Activated naive CD8-positive, alpha-beta T cell treated with anti-CD3 and anti-CD28 coated beads for 36 hours (primary cell): ENCODE measurements around the gene TAF11L13. TPM values are rescaled to one million over a fixed set of nuclear protein-coding genes. Genes with fewer than 3 reads are reported as not detected.
"Not testable (repeated sequence)": the region's sequence is repeated elsewhere in the genome, so short reads cannot be mapped to it uniquely, and the experiment has no call there.

Experiments
- DNase-seq: peaks from one replicate; pipeline ENCODE4 v3.0.0; 2021
- H3K27ac Mint-ChIP-seq: one replicate; pipeline ENCODE4 v1.8.0; 2022; ENCODE audit warnings: mild to moderate bottlenecking, moderate library complexity, mixed read lengths
- H3K27me3 Mint-ChIP-seq: one replicate; pipeline ENCODE4 v1.8.0; 2022; ENCODE audit warnings: mild to moderate bottlenecking, mixed read lengths
- H3K36me3 Mint-ChIP-seq: one replicate; pipeline ENCODE4 v1.8.0; 2021; ENCODE audit warnings: mild to moderate bottlenecking, mixed read lengths
- H3K4me1 Mint-ChIP-seq: one replicate; pipeline ENCODE4 v1.8.0; 2021; ENCODE audit warnings: mixed read lengths
- H3K4me3 Mint-ChIP-seq: one replicate; pipeline ENCODE4 v1.8.0; 2022; ENCODE audit warnings: mild to moderate bottlenecking, moderate library complexity, mixed read lengths
- H3K9me3 Mint-ChIP-seq: one replicate; pipeline ENCODE4 v1.8.0; 2022; ENCODE audit warnings: mixed read lengths
- total RNA-seq, 2 experiments: library from RNA; stranded (reverse); gene quantifications; one replicate each; pipeline ENCODE4 v1.2.3, GENCODE V29; 2021

The TAF11L13 gene
- not detected for total RNA-seq

GRCh38 chr5:17631788-17632187, at the start of gene TAF11L13:
TAF11L13 (plus strand) TSS chr5:17632088.
- not testable (repeated sequence) for H3K27me3 Mint-ChIP-seq, H3K9me3 Mint-ChIP-seq, H3K36me3 Mint-ChIP-seq, H3K4me3 Mint-ChIP-seq, DNase-seq, H3K4me1 Mint-ChIP-seq
- H3K27ac Mint-ChIP-seq: peak within 1 kb of the TSS; percentile 51

- H3K4me3 Mint-ChIP-seq, DNase-seq, H3K27me3 Mint-ChIP-seq, H3K36me3 Mint-ChIP-seq, H3K9me3 Mint-ChIP-seq, H3K4me1 Mint-ChIP-seq, H3K27ac Mint-ChIP-seq: not testable (repeated sequence)
Measured at GRCh38 chr5:17585658-17586057, 46.2 kb upstream of the TAF11L13 start, which contains the start of gene TAF11L7. TAF11L7 (minus strand) TSS chr5:17585758.

- H3K27ac Mint-ChIP-seq, H3K27me3 Mint-ChIP-seq, H3K36me3 Mint-ChIP-seq, DNase-seq, H3K4me1 Mint-ChIP-seq, H3K4me3 Mint-ChIP-seq, H3K9me3 Mint-ChIP-seq: not testable (repeated sequence)
Measured at GRCh38 chr5:17590860-17591259, 41.0 kb upstream of the TAF11L13 start, which contains the start of gene TAF11L8. TAF11L8 (minus strand) TSS chr5:17590960.

GRCh38 chr5:17594255-17594654, 37.6 kb upstream of the TAF11L13 start, which contains the start of gene TAF11L9:
TAF11L9 (minus strand) TSS chr5:17594394.
- not testable (repeated sequence) for H3K4me3 Mint-ChIP-seq, DNase-seq, H3K9me3 Mint-ChIP-seq, H3K27me3 Mint-ChIP-seq, H3K36me3 Mint-ChIP-seq, H3K27ac Mint-ChIP-seq, H3K4me1 Mint-ChIP-seq

GRCh38 chr5:17597728-17598127, 34.2 kb upstream of the TAF11L13 start, which contains the start of gene TAF11L10:
TAF11L10 (minus strand) TSS chr5:17597828.
- not testable (repeated sequence) for H3K4me1 Mint-ChIP-seq, H3K27me3 Mint-ChIP-seq, H3K4me3 Mint-ChIP-seq, H3K27ac Mint-ChIP-seq, DNase-seq, H3K36me3 Mint-ChIP-seq, H3K9me3 Mint-ChIP-seq

- H3K9me3 Mint-ChIP-seq, H3K4me1 Mint-ChIP-seq, H3K27ac Mint-ChIP-seq, H3K4me3 Mint-ChIP-seq, H3K36me3 Mint-ChIP-seq, DNase-seq, H3K27me3 Mint-ChIP-seq: not testable (repeated sequence)
Measured at GRCh38 chr5:17603880-17604279, 28.0 kb upstream of the TAF11L13 start, which contains the start of gene TAF11L11. TAF11L11 (plus strand) TSS chr5:17604183.

- Mint-ChIP-seq H3K36me3 (no peaks in the 10 kb centered on the region), H3K27me3 (no peaks in the 10 kb centered on the region), H3K4me3 (no peak overlapping the region), H3K4me1 (no peaks in the 10 kb centered on the region), H3K9me3 (peaks cover 2% of the 10 kb centered on the region), H3K27ac (no peak overlapping the region)
- no peak for DNase-seq
Measured at GRCh38 chr5:17604951-17605350, 26.9 kb upstream of the TAF11L13 start.

GRCh38 chr5:17607461-17607860, 24.4 kb upstream of the TAF11L13 start:
- not testable (repeated sequence) for H3K36me3 Mint-ChIP-seq, H3K9me3 Mint-ChIP-seq, H3K4me1 Mint-ChIP-seq, H3K27me3 Mint-ChIP-seq, DNase-seq, H3K27ac Mint-ChIP-seq, H3K4me3 Mint-ChIP-seq

GRCh38 chr5:17610092-17610491, 21.8 kb upstream of the TAF11L13 start, which contains the start of gene TAF11L12:
TAF11L12 (plus strand) TSS chr5:17610392.
- H3K36me3 Mint-ChIP-seq, H3K4me1 Mint-ChIP-seq, H3K4me3 Mint-ChIP-seq, H3K9me3 Mint-ChIP-seq, H3K27me3 Mint-ChIP-seq, H3K27ac Mint-ChIP-seq, DNase-seq: not testable (repeated sequence)

GRCh38 chr5:17614872-17615605, 16.8 kb upstream of the TAF11L13 start:
- Mint-ChIP-seq H3K36me3 (no peaks in the 10 kb centered on the region), H3K27ac (no peak overlapping the region), H3K27me3 (no peaks in the 10 kb centered on the region), H3K9me3 (no peaks in the 10 kb centered on the region), H3K4me1 (no peaks in the 10 kb centered on the region), H3K4me3 (no peak overlapping the region)
- no peak for DNase-seq

GRCh38 chr5:17619354-17619753, 12.5 kb upstream of the TAF11L13 start:
- Mint-ChIP-seq H3K27me3 (no peaks in the 10 kb centered on the region), H3K4me3 (no peak overlapping the region), H3K36me3 (no peaks in the 10 kb centered on the region), H3K27ac (no peak overlapping the region), H3K9me3 (peaks cover 1% of the 10 kb centered on the region), H3K4me1 (no peaks in the 10 kb centered on the region)
- no peak for DNase-seq

GRCh38 chr5:17620627-17621026, 11.3 kb upstream of the TAF11L13 start:
- Mint-ChIP-seq H3K4me1 (no peaks in the 10 kb centered on the region), H3K36me3 (no peaks in the 10 kb centered on the region), H3K4me3 (no peak overlapping the region), H3K27ac (no peak overlapping the region), H3K9me3 (peaks cover 1% of the 10 kb centered on the region), H3K27me3 (no peaks in the 10 kb centered on the region)
- no peak for DNase-seq

- Mint-ChIP-seq H3K27ac (no peak overlapping the region), H3K9me3 (peaks cover 1% of the 10 kb centered on the region), H3K4me3 (no peak overlapping the region), H3K36me3 (no peaks in the 10 kb centered on the region), H3K27me3 (no peaks in the 10 kb centered on the region), H3K4me1 (no peaks in the 10 kb centered on the region)
- DNase-seq: no peak
Measured at GRCh38 chr5:17625686-17626085, 6.2 kb upstream of the TAF11L13 start.

- Mint-ChIP-seq H3K4me3 (no peak within 1 kb of the TSS), H3K9me3 (peaks cover 3% of the 10 kb centered on the region), H3K27ac (no peak within 1 kb of the TSS), H3K4me1 (no peaks in the 10 kb centered on the region), H3K36me3 (no peaks in the 10 kb centered on the region), H3K27me3 (no peaks in the 10 kb centered on the region)
- DNase-seq: no peak
Measured at GRCh38 chr5:17634160-17634559, 2.3 kb downstream of the TAF11L13 start, which contains the start of gene TAF11L14. TAF11L14 (plus strand) TSS chr5:17634460.

- H3K9me3 Mint-ChIP-seq: peaks cover 10% of the 10 kb centered on the region
- H3K4me1 Mint-ChIP-seq, H3K27ac Mint-ChIP-seq, H3K4me3 Mint-ChIP-seq, DNase-seq, H3K36me3 Mint-ChIP-seq, H3K27me3 Mint-ChIP-seq: not testable (repeated sequence)
Measured at GRCh38 chr5:17649232-17649631, 17.3 kb downstream of the TAF11L13 start.

- H3K27ac Mint-ChIP-seq, H3K27me3 Mint-ChIP-seq, H3K9me3 Mint-ChIP-seq, H3K36me3 Mint-ChIP-seq, H3K4me1 Mint-ChIP-seq, DNase-seq, H3K4me3 Mint-ChIP-seq: not testable (repeated sequence)
Measured at GRCh38 chr5:17655201-17655759, 23.4 kb downstream of the TAF11L13 start.
